Ovary (tissue), 3 donors: Measurements from ENCODE around the gene DAPK1.

Source experiments
- CTCF ChIP-seq, 3 donors: fragments of 450-650 bp in 2 of 3; fragments of 200-600 bp in 1 of 3; IDR thresholded peaks; one replicate each; pipeline versions ENCODE4 v1.5.1 to v1.8.0; 2016 to 2022; ENCODE audit warnings: antibody characterized with exemption in 3 of 3, mild to moderate bottlenecking in 1 of 3
- POLR2A ChIP-seq: fragments of 450-650 bp; IDR thresholded peaks from one replicate; pipeline ENCODE4 v1.6.1; 2017; ENCODE audit warnings: antibody characterized with exemption, mild to moderate bottlenecking, moderate library complexity
- donor health status: DM: no; HTN: no; CAD: no.

- TF ChIP-seq CTCF (IDR thresholded peaks at IDR 0.05) (no peak), POLR2A (no peak)
These were observed 107.4 kb downstream of the DAPK1 start for GRCh38 chr9:87604886-87605588.
